ENCODE data around the gene ERBB4.
A peak's percentile ranks its signal among the peaks of the same experiment; 100 is the strongest.
"Not testable (repeated sequence)": the region's sequence is repeated elsewhere in the genome, so short reads cannot be mapped to it uniquely, and the experiment has no call there.

ERBB4 gene

DNA sequence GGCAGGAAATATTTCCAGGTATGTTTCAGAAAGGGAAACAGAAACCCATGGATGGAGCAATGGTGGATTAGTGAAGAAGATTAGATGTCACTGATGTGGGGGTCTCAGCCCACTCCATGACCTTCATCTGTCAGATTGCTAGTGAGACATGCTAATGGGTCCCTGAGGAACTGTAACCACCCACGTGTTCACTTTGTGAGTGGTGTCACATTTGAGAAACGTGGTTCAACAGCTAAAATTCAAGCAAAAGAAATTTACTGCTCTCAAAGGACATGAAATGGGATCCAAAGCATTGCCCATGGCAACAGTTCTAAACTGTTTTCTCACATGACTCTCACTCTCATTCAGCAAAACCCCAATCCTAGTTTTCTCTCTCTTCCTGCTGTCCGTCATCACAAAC lies 776.1 kb downstream of the ERBB4 start:
- no peak for DNase-seq

DNA sequence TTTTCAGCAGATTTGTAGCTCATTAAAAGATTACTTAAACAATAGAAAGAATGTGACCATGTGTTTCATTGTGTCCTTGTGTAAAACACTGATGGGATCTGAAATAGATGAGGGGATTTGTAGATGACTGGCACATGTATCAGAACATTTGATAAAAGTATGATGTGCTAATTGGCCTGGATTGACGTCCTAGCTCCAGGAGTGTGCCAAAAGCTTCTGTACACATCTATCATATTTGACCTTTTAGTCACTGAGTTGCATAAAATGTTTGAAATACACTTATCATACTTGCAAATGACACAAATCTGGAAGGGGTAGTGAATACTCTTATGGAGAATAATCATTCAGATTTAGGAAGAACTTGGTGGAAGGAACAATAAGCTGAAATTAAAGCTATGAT lies 778.5 kb downstream of the ERBB4 start:
- no peak for DNase-seq

DNA sequence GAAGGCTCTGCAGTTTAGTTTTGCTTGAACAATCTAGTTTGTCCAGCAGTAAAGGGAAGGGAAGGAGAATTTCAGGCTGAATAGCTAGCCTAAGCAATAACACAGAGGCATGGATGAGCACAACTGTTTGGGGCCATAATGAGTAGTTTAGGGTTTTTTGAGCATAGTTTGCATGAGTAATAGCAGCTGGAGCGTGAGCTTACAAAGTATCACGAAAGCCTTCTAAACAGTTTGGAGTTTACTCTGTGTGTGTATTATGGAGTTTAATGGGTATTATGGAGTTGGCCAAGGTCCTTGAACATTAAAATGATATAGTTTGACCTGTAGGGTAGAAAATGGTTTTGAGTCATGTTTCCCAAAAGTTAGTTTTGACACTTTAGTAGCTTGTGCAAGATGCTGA lies 782.3 kb downstream of the ERBB4 start:
- DNase-seq, result no peak

DNA sequence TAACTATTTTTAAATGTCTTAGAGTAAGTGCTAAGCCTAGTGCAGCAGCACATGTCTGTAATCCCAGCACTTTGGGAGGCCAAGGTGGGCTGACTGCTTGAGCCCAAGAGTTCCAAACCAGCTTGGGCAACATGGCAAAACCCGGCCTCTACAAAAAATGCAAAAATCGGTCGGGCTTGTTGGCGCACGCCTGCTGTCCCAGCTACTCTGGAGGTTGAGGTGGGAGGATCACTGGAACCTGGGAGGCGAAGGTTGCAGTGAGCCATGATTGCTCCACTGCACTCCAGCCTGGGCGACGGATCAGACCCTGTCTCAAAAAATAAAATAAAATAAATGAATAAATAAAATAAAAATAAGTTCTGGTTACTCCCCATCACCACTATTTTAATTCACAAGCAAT lies 783.4 kb downstream of the ERBB4 start:
- no peak for DNase-seq

DNA sequence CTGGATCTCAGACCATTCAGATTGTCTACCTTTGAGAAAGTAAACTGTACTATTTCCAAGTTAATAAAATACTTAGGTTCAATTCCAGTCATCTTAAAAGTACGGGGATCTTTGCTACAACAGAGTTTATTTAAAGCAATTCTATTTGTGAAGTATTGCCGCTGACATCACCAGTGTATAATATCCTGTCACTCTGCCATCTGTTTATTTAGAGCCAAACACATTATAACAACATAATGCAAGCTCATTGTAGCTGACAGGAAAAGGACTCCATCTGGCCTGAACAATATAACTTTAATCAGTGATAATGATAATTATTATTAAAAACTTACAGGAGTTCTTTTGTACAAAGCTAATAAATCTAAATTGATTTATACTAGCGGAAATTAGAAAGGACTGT lies 786.8 kb downstream of the ERBB4 start:
- no peak for DNase-seq

DNA sequence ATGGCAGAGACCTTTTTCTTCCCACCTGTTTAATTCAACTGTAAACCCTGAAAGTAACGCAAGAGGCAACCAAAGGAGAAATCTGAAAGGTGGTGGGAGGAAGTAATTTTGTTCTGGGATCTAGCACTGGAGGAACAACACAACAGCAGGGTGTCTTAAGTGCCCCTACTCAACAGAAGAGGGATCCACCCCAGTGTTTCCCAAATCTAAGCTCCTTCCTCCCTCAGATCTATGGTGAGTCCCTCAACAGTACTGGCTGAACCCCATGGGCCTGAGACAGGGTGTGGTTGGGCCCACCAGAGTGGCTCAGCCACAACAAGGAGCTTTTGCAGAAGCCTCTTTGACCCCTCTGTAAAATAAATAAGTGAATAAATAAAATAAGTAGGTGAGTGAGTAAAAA lies 790.3 kb downstream of the ERBB4 start:
- no peak for DNase-seq

DNA sequence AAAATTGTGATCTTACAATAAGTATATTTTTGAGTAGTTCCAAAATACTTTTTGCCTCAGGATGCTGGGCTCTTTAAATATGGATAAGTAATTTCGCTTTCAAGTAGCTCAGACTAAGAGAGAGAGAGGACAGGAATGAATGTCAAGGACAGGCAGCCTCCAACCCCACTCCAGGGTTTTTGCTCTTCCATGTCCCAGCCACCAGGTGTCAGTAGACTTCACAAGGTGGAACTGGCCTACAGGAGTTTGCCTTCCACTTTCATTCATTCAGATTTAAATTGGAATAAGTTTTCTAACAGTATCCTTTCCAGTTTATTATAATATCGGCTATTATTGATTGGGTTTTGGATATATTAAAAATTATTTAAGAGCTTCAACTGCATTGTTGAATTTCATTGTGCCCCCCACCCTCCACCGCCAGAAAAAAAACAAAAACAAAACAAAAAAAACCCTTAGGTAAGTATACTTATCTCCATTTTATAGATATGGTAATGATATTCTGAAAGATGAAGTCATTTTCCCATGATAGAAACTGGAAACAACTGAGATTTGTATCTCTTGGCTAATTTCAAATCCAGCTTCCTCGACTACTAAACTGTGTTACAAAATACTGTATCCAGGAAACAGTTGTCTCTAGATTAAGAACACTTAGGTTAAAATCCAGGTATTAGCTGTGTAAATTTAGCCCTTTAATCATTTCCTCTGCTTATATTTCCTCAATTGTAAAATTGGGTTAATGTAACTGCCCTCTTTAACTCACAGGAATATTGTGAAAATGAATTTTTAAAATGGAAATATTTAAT lies 793.1 kb downstream of the ERBB4 start:
- peak; percentile 64 for DNase-seq

DNA sequence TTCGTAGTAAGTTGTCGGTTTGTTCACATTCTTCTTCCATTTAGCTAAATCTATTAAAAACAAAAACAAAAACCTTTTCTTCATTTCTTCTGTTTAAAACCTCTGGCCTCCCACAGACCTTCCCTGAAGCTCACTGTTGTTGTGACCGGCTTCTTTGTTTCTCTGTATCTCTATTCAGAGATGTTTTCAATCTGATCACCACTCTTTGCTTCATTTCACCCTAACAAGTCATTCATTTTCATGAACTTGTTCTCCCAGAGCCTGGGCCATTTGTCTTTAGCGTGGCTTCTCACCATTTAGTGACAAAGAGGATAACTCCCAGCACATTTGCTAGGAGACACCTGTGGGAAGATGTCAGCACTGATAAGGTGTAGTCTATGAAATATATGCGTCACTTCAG lies 794.2 kb downstream of the ERBB4 start:
- DNase-seq, result no peak

DNA sequence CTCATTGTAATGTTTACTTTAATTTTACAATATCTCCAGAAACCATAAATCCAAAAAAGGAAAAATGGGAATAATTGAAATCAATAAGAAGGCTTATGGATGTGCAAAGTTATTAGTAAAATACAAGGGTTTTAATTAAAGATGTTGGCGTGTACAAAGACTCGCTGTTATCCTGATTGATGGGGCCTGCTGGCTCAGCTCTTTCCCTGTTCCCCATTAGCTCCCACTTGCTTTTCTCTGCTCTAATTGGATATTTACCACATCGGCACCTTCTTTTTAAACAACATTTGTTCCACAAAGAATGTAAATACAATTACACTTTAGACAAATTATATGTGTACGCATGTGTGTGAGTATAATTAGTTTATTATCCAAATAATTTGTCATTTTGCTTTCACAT lies 796.6 kb downstream of the ERBB4 start:
- DNase-seq, result no peak

DNA sequence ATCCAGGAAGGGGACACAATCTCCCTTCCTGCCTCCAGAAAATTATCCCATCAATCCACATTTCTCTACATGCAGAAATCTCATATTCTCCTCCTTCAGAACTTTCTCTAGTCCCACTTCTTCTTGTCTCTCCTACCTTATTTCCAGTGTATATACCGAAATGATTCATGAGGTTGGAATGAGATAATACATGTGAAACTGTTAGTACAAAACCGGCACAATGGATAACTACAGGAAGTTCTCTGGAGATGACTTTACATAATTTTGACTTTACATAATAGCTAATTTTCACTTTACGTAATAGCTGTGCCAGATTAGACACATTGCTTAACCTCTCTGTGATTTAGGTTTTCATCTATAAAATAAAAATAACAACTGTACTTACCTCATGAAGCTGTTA lies 801.3 kb downstream of the ERBB4 start:
- no peak for DNase-seq

DNA sequence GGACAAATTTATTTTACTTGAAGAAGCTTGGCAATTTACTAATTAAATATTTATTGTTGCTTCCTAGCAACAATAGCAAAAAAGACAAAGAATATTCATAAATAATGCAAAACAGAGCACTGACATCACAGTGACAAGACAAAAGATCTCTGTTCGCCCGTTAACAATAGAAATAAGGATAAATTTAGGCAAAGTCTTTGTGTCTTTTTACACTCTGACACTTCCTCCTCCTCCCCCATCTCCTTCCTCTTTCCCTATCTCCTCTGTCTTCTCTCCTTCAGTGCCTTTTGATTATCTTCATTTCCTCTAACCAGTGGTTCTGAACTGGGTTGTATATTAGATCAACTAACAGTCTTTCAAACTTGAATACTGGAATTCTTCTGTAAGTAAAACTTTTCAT lies 808.4 kb downstream of the ERBB4 start:
- no peak for DNase-seq

DNA sequence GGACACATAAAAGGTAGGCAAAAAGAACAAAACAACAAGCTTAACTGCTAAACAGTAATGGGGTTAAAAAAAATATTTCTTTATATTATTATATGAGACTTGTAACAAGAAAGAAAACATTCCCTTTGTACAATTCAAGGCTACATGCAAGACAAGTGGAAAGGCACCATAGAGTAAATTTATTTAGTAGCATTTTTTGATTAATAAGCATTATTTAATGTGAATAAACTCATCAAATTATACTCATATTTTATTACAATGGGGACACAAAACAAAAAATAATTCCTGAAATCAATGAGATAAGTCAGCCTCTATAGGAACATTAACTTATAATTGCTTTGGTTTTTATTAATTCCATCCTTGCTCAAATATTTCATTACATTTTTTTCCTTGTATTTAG lies 809.2 kb downstream of the ERBB4 start:
- DNase-seq, result no peak

DNA sequence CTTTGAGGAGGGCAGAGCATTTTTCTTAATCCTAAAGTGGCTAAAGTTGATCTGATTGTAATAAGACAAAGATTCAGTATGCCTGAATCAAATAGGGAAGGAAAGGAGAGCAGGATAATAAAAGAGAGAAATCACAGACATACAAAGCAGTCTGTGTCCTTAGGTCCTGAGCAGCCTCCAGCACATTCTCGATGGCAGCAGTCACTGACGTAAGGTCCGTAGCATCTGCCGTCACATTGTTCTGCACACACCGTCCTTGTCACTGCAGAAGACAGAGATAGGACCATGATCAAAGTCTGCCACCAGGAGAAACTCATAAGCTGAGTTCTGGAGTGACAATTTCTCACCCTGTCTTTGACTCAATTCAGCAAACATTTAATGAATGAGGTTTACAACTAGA lies 813.7 kb downstream of the ERBB4 start:
- DNase-seq, result no peak

DNA sequence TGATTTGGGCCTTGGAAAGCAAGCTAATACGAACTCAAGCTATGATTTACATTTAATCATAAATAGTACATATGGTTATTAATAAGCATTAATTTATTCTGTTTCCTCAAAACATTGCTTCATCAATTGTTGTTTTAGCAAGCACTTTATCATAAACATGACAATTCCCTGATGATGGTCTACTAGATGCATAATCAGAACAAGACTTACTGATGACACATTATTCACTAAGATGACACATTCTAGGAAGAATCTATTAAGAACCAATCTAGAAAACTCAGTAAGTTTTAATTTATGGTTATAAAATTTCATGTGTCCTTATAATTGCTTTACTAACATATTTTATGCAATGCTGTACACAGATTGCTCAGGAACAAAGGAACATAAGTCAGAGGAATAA lies 815.2 kb downstream of the ERBB4 start:
- DNase-seq, result no peak

DNA sequence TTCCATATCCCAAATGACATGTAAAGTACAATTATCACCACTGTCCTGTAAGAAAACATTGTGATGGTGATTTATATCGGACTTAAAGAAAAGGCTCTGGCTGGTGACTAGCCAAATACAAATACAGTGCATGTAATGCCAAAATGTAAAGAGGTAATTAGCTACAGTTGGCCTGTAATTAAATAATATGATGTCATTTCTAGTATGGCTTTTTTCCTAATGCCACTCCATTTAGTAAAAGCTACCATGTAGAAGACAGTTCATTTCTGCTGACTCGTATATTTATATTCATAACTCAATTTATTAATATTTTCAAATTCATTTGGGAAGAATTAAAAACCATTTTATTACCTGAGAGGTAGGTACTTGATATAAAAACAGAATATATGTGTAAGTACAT lies 815.7 kb downstream of the ERBB4 start:
- no peak for DNase-seq

DNA sequence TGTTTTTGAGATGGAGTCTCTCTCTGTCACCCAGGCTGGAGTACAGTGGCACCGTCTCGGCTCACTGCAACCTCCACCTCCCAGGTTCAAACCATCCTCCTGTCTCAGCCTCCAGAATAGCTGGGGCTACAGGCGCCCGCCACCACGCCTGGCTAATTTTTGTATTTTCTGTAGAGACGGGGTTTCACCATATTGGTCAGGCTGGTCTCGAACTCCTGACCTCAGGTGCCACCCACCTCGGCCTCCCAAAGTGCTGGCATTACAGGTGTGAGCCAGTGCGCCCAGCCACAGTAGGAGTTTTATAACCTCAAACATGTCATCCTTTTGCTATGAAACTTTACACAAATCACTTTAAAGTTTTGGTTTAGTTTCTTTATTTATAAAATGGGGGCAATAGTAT lies 816.7 kb downstream of the ERBB4 start:
- not testable (repeated sequence) for DNase-seq

DNA sequence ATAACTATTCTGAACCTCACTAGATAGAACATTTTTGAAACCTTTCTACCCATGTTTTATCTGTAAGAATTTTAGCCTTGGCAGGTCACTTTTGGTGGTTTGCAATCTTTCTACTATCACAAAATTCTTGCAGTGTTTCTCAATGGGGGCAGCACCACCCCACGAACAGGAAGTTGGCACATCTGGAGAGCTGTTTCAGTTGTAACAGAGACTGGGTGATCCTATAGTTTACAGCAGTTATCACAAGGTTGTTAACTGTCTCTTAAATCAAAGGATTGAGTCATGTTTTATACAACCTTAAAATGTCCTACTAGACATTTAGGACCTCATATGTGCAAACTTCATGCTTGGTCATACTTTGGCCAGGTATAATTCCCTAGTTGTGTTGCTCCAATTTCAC lies 829.2 kb downstream of the ERBB4 start:
- no peak for DNase-seq

DNA sequence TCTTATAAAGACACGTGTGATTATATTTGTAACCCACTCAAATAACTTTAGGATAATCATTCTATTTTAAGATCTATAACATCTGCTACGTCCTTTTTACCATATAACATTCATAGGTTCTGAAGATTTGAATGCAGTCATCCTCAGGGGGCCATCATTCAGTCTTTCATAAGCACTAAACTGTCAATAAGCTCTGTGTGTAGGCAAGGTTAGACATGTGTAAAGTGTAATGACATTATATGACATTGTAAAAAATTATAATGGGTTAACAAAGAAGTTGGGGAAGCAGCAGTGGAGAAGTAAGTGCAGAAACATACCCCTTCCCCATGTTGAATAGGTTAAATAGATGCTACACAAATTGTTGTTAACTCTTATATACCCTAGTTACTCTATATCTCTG lies 845.9 kb downstream of the ERBB4 start:
- no peak for DNase-seq

DNA sequence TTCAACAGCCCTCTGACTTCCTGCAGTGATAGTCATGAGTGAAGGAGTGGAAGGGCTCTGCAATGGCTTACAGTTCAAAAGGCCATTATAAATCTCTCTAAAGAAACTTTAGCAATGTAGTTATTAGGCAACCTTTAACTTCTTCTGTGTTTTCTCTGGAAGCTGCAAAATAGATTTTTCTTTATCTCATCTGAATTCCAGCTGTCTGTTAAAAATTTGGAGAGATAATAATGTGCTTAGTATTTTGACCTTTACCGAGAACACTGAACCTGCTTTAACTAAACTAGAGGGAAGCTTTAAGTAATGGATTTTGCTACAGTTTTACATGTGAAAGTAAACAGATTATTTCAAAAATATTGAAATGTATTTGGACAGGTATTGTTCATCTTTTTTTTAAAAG lies 847.9 kb downstream of the ERBB4 start:
- no peak for DNase-seq

DNA sequence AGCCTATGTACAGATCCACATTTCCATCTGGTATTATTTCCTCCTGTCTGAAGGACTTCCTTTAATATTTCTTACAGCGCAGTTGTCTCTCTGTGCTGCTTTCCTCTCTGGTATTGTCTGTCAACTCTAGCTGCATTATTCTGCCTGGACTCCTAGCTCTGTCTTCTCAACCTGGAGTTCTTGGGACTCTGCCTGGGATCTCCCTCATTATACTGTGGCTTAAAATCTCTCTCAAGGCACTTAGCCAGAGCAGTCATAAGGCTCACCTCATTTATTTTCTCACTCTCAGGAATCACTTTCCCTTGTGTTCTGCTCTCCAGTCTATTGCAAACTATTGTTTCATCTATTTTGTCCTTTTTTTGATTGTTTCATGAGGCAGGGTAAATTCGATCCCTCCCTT lies 850.4 kb downstream of the ERBB4 start:
- no peak for DNase-seq

DNA sequence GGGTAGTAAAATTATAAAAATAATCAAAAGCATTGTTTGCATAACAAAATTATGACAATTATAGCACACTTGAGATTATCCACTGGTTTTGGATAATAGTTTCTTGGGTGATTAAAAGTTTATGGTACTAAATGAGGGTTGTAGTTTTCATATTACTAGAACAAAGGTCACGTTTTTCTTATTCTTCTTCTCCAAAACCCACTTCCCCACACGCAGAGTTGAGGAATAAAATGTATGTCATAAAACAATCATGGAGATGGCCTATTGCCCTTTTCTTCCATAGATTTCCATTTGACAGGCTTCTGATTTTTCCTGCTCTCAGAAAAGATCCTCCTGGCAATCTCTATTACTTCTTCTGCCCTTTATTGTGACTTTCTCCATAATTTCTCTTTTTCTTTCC lies 863.9 kb downstream of the ERBB4 start:
- no peak for DNase-seq

DNA sequence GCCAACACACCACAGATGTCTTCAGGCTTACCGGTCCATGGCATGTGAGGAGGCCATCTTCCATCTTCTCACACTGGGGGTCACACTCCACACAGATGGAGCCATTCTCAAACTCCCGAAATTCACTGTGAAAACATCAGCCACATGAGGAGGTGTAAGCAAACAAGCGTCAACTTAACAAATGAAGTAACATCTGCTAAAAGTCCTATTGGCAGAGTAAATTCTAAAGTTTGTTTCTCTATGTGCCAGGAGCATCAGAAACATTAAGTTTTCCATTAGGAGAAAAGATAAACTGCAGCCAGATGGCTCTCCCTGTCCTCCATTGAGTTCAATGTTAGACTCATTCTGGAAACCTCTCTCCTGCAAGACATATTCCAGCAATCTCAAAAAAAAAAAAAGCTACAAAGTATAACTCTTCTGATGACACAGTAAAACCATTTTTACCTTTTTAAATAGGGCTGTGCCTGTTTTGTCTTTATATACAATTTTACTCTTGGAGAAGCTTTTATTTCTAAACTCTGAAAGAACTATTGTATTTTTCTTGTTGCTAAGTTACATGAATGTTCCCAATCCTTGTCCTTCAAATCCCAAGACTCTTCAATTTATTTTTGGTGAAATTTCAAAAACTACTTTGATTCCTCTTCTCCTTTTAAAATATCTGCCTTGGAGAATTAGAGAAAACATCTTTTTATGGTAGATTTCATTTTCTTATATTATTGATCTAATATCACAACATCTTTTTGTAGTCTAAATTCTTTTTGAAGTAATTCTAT lies 865.3 kb downstream of the ERBB4 start:
- no peak for DNase-seq

DNA sequence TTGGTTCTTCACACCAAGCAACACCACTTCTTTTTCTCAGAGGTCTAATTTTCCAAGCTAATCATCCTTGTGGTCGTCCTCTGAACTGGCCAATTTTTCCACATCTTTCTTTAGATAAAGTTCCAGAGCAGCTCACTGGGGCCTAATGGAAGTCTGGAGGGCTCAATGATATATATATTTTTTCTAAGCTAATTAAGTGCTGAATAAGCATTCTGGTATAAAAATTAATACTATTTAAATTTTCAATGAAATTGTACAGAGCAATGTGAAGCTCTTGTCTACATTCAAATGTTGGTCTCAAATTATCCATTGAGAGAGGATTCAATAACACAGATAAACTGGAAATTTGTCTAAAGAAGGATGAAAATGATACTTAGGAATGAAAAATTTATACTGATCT lies 866.6 kb downstream of the ERBB4 start:
- no peak for DNase-seq

DNA sequence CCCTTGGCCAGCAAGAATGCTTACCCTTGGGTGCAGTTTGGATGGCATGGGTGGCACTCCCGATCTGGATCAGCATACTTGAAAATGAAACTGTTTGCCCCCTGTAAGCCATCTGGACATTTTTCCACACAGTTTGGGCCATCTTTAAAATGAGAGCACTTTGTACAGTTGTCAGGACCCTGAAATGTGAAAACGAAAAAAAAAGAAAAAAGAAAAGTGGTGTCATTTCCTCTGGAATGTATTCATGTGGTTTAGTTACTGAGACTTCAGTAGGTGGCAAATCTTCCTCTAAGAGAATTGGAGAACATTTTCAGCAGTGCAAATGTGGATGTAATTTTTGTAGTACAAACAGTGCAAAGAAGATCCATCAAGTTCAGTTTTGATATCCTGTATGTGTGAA lies 873.3 kb downstream of the ERBB4 start:
- DNase-seq, result no peak

DNA sequence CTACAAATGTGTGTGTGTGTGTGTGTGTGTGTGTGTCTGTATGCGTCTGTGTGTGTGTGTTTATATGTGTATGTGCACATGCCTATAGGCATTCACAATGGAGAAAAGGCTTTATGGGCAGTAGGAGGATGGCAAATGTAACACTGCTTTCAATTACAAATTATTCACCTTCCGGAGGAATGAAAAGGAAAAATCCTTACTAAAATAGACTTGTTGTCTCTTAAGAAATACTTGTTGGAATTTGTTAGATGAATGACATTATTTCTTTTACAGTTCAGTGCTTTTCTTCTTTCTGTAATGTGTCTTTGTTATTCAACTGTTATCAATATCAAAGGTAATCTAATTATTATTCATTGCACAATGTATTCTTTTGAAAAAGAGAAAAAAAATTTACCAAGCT lies 874.3 kb downstream of the ERBB4 start:
- no peak for DNase-seq
